Spleen (tissue), 11 donors: ENCODE data around the gene DNAJB2. TPM values are rescaled to one million over a fixed set of nuclear protein-coding genes. Genes with fewer than 3 reads are reported as not detected.

Experiments
- DNase-seq: peaks from one replicate; pipeline ENCODE4 v3.0.0-alpha.2; 2020
- H3K27ac ChIP-seq, 8 donors: fragments of 200-600 bp; sonication (generic) in 7 of 8; 1 replicate in 4 of 8; 2 replicates in 4 of 8; pipeline versions ENCODE4 v1.5.0 to v1.8.0; 2016 to 2021; ENCODE audit warnings: inconsistent platforms in 4 of 8, mild to moderate bottlenecking in 4 of 8, moderate library complexity in 1 of 8
- H3K27me3 ChIP-seq, 7 donors: fragments of 200-600 bp; sonication (generic) in 6 of 7; replicated peaks in 1 of 7; 1 replicate in 4 of 7; 2 replicates in 3 of 7; pipeline versions ENCODE4 v1.5.0 to v1.8.0; 2016 to 2021; ENCODE audit warnings: inconsistent platforms in 3 of 7, mild to moderate bottlenecking in 1 of 7
- H3K36me3 ChIP-seq, 6 donors: fragments of 200-600 bp; sonication (generic) in 5 of 6; 1 replicate in 4 of 6; 2 replicates in 2 of 6; pipeline versions ENCODE4 v1.5.0 to v1.8.0; 2016 to 2021; ENCODE audit warnings: inconsistent platforms in 2 of 6
- H3K4me1 ChIP-seq, 6 donors: fragments of 200-600 bp; sonication (generic) in 5 of 6; 1 replicate in 3 of 6; 2 replicates in 3 of 6; pipeline versions ENCODE4 v1.5.0 to v1.8.0; 2016 to 2021; ENCODE audit warnings: inconsistent platforms in 3 of 6
- H3K4me3 ChIP-seq, 8 donors: fragments of 200-600 bp; sonication (generic) in 7 of 8; 1 replicate in 4 of 8; 2 replicates in 4 of 8; pipeline versions ENCODE4 v1.5.0 to v1.8.0; 2016 to 2021; ENCODE audit warnings: inconsistent platforms in 4 of 8, mild to moderate bottlenecking in 4 of 8, moderate library complexity in 2 of 8
- H3K9me3 ChIP-seq, 8 donors: fragments of 200-600 bp; sonication (generic) in 7 of 8; 1 replicate in 4 of 8; 2 replicates in 4 of 8; pipeline versions ENCODE4 v1.5.0 to v1.8.0; 2016 to 2021; ENCODE audit warnings: inconsistent platforms in 4 of 8
- POLR2A ChIP-seq, 3 donors: fragments of 450-650 bp; IDR thresholded peaks; one replicate each; pipeline ENCODE4 v1.5.1; 2017; ENCODE audit warnings: antibody characterized with exemption in 3 of 3, mild to moderate bottlenecking in 1 of 3
- POLR2AphosphoS5 ChIP-seq, 3 donors: sonication (generic); formaldehyde crosslinking; IDR thresholded peaks; one replicate each; pipeline ENCODE4 v1.5.1; 2017; ENCODE audit warnings: antibody characterized with exemption in 3 of 3
- WGBS, 5 donors: extraction: QIAGEN DNeasy Blood & Tissue Kit in 3 of 5; methylation state at CpG; one replicate each; pipeline versions ENCODE4 v1.1.5 to v1.1.7; 2013 to 2018; 5-methylcytosine and 5-hydroxymethylcytosine counted together
- intact Hi-C: fragments of 100-400 bp; cut with DNase I; formaldehyde crosslinking; loops from one replicate; pipeline ENCODE4 v1.15.0; 2023; ENCODE audit warnings: low total_unique reads
- polyA plus RNA-seq, 3 donors: library from polyadenylated mRNA; stranded (reverse); fragments of 200-250 nt; gene quantifications; one replicate each; pipeline ENCODE4 v1.2.1, GENCODE V29; 2013
- total RNA-seq, 7 donors: library from RNA; depleted of rRNA in 3 of 7; stranded (reverse); fragments of >200 nt in 3 of 7; fragmentation: NEBNext Ultra II Directional in 4 of 7; extraction: Animal tissue kit (Norgen Biotek cat#: 25700) in 4 of 7; gene quantifications; one replicate each; pipeline versions ENCODE4 v1.1.0 to v1.2.1, GENCODE V29; 2016 to 2021
- TF ChIP-seq, protein P1 (sequence below), 11 experiments: fragments of 200-600 bp in 7 of 11; fragments of 450-650 bp in 4 of 11; sonication (generic) in 4 of 11; IDR thresholded peaks in 8 of 11; conservative IDR thresholded peaks in 3 of 11; 1 replicate in 7 of 11; 2 replicates in 4 of 11; pipeline versions ENCODE4 v1.4.0 to v1.8.0; 2016 to 2021; ENCODE audit warnings: antibody characterized with exemption in 11 of 11, inconsistent platforms in 4 of 11, mild to moderate bottlenecking in 1 of 11
- donor health status: healthy with polysubstance abuse.
- donor health status: DM: no; HTN: no; CAD: no; lungs with moderate emphysema.
- donor health status: DM: no; HTN: no; CAD: no.
- donor health status: Bipolar disorder and iron deficiency.
- donor health status: healthy.
- donor health status: DM: no; HTN: no; CAD: no.
- donor health status: DM: yes; HTN: yes; CAD: no.

Gene DNAJB2
- total and polyA plus RNA-seq, 10 donors = 31.4 to 67.2 (median 53.6) TPM

DNA sequence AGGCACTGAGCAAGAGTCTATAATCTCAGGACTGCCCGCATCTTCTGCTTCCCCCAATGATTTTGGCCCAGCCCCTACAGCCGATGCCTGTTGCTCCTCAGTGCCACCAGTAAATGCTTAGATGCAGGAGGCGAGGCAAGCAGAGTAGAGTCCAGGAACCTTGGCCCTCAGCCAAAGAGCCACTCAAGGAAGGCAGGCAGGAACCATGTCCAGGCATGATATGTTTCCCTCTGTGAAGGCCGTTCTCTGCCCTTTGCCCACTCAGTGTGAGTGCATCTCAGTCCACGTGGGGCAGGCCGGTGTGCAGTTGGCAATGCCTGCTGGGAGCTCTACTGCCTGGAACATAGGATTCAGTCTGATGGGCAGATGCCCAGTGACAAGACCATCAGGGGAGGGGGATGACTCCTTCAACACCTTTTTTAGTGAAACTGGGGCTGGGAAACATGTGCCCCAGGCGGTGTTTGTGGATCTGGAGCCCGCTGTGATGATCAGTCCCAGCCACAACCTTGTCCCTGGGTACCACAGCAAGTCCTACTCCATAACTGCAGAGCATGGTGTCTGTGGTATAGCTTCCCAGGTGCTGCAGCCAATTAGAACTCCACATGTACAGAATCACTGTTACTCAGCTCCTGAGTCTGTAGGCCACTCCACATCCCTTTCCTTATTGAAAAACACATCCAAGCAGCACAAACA is 9.7 kb upstream of the DNAJB2 start:
- H3K9me3 ChIP-seq = no peaks in the 10 kb centered on the region
- TF ChIP-seq POLR2AphosphoS5 (IDR thresholded peaks at IDR 0.05) = peak; percentile 27 to 80 (median 78)
- TF ChIP-seq, protein P1, sequence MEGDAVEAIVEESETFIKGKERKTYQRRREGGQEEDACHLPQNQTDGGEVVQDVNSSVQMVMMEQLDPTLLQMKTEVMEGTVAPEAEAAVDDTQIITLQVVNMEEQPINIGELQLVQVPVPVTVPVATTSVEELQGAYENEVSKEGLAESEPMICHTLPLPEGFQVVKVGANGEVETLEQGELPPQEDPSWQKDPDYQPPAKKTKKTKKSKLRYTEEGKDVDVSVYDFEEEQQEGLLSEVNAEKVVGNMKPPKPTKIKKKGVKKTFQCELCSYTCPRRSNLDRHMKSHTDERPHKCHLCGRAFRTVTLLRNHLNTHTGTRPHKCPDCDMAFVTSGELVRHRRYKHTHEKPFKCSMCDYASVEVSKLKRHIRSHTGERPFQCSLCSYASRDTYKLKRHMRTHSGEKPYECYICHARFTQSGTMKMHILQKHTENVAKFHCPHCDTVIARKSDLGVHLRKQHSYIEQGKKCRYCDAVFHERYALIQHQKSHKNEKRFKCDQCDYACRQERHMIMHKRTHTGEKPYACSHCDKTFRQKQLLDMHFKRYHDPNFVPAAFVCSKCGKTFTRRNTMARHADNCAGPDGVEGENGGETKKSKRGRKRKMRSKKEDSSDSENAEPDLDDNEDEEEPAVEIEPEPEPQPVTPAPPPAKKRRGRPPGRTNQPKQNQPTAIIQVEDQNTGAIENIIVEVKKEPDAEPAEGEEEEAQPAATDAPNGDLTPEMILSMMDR (IDR thresholded peaks at IDR 0.05 in 8 of 11, conservative IDR thresholded peaks at IDR 0.05 in 3 of 11) = no peak
- H3K36me3 ChIP-seq = no peaks in the 10 kb centered on the region
- peaks cover 0 to 27% (median 12%) of the 10 kb centered on the region in 6 donors for H3K4me1 ChIP-seq
- intact Hi-C loops = no loop called here
- H3K27me3 ChIP-seq = no peaks in the 10 kb centered on the region
- H3K27ac ChIP-seq = no peak overlapping the region
- DNase-seq = peak; percentile 77
- 68 to 75% (median 74%) methylated on average over 8 of the region's 8 CpGs for WGBS, 5 donors
- H3K4me3 ChIP-seq = no peak overlapping the region

DNA sequence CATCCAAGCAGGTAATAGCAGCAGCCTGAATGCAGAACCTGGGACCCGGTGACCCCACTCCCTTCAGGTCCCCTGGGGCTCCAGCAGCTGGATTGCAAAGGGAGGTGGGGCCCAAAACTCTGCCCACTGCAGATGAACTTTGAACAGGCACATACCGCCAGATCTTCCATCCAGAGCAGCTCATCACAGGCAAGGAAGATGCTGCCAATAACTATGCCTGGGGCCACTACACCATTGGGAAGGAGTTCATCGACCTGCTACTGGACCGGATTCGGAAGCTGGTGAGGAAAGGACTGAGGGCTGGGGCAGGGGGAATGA is 9.2 kb upstream of the DNAJB2 start:
- H3K27ac ChIP-seq = no peak overlapping the region
- DNase-seq = no peak
- intact Hi-C loops = no loop called here
- no peaks in the 10 kb centered on the region for H3K9me3 ChIP-seq
- H3K4me3 ChIP-seq = no peak overlapping the region
- H3K27me3 ChIP-seq = no peaks in the 10 kb centered on the region
- no peaks in the 10 kb centered on the region for H3K36me3 ChIP-seq
- 87 to 94% (median 89%) methylated on average over 5 of the region's 5 CpGs for WGBS, 5 donors
- TF ChIP-seq POLR2AphosphoS5 (IDR thresholded peaks at IDR 0.05) = no peak
- TF ChIP-seq POLR2A (IDR thresholded peaks at IDR 0.05) = no peak
- TF ChIP-seq, protein P1 (IDR thresholded peaks at IDR 0.05 in 8 of 11, conservative IDR thresholded peaks at IDR 0.05 in 3 of 11) = no peak
- peaks cover 0 to 27% (median 12%) of the 10 kb centered on the region in 6 donors for H3K4me1 ChIP-seq

DNA sequence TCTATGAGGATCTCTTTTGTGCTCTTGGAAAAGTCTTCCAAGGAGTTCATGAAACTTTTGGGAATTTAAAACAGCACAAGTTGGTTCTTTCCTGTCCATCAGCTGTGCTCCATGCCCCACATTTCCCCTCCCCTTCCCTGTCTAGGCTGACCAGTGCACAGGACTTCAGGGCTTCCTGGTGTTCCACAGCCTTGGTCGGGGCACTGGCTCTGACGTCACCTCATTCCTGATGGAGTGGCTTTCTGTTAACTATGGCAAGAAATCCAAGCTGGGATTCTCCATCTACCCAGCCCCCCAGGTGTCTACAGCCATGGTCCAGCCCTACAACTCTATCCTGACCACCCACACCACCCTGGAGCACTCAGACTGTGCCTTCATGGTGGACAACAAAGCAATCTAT is 8.1 kb upstream of the DNAJB2 start:
- no peak overlapping the region for H3K4me3 ChIP-seq
- no peaks in the 10 kb centered on the region for H3K36me3 ChIP-seq
- 61 to 78% (median 74%) methylated on average over 2 of the region's 2 CpGs for WGBS, 5 donors
- no peak for DNase-seq
- TF ChIP-seq, protein P1 (IDR thresholded peaks at IDR 0.05 in 8 of 11, conservative IDR thresholded peaks at IDR 0.05 in 3 of 11) = no peak
- TF ChIP-seq POLR2A (IDR thresholded peaks at IDR 0.05) = no peak
- H3K27ac ChIP-seq = no peak overlapping the region
- H3K27me3 ChIP-seq = no peaks in the 10 kb centered on the region
- intact Hi-C loops = no loop called here
- peaks cover 0 to 22% (median 10%) of the 10 kb centered on the region in 6 donors for H3K4me1 ChIP-seq
- H3K9me3 ChIP-seq = no peaks in the 10 kb centered on the region

DNA sequence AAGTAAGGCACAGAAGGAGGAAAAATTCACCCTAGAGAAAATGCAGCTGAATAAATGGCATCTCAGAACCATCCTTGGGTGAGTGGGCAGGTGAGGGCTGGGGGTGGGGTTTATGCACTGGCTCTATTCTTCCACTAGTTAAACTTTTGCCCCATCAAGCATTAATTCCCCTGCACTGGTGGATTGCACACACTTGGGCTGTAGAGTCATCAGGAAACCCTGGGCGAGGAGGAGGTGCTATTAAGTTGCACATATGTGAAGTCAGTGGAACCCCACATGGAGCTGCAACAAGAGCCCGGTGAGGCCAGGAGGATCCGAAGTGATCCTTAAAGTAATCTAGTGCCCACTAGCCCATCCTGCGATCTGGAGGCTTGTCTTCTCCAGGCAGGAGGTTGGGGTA is 6.8 kb upstream of the DNAJB2 start:
- no peaks in the 10 kb centered on the region for H3K36me3 ChIP-seq
- no peak for DNase-seq
- 80 to 87% (median 86%) methylated on average over 4 of the region's 4 CpGs for WGBS, 5 donors
- no peaks in the 10 kb centered on the region for H3K27me3 ChIP-seq
- intact Hi-C loops = no loop called here
- no peaks in the 10 kb centered on the region for H3K9me3 ChIP-seq
- H3K4me1 ChIP-seq = peaks cover 0 to 26% (median 15%) of the 10 kb centered on the region in 6 donors
- H3K4me3 ChIP-seq = no peak overlapping the region
- TF ChIP-seq, protein P1 (IDR thresholded peaks at IDR 0.05 in 8 of 11, conservative IDR thresholded peaks at IDR 0.05 in 3 of 11) = no peak
- no peak for TF ChIP-seq POLR2A (IDR thresholded peaks at IDR 0.05)
- TF ChIP-seq POLR2AphosphoS5 (IDR thresholded peaks at IDR 0.05) = no peak
- no peak overlapping the region for H3K27ac ChIP-seq
